ENCODE measurements around the gene NOXO1. TPM values are rescaled to one million over a fixed set of nuclear protein-coding genes. Genes with fewer than 3 reads are reported as not detected.

NOXO1 gene
- total RNA-seq, 1 donor from 2014 or later = 1.2 TPM

DNA sequence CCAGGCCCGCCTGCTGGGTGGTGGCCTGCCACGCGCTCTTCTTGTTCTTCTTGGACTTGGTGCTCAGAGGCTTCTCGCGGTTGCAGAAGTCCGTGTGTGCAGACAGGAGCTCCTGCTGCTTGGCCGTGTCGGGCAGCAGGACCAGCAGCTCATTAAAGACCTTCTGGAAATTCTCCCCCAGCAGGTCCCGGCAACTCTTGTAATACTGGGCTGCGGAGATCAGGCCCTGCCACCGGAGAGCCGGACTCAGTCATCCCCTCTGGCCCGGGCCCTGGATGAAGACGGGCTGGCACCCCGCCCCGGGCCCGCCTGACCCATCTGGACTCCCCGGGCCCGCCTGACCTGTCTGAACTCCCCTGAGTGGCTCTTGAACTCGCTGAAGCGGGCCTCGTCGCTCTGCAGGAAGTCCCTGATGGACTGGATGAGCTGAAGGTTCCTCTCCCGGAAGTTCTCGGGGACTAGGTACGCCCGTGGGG lies 17.1 kb upstream of the NOXO1 start:
- DNase-seq (ENCODE audit: low spot score in 2 of 2) = no peak
- FAIRE-seq = no peak

DNA sequence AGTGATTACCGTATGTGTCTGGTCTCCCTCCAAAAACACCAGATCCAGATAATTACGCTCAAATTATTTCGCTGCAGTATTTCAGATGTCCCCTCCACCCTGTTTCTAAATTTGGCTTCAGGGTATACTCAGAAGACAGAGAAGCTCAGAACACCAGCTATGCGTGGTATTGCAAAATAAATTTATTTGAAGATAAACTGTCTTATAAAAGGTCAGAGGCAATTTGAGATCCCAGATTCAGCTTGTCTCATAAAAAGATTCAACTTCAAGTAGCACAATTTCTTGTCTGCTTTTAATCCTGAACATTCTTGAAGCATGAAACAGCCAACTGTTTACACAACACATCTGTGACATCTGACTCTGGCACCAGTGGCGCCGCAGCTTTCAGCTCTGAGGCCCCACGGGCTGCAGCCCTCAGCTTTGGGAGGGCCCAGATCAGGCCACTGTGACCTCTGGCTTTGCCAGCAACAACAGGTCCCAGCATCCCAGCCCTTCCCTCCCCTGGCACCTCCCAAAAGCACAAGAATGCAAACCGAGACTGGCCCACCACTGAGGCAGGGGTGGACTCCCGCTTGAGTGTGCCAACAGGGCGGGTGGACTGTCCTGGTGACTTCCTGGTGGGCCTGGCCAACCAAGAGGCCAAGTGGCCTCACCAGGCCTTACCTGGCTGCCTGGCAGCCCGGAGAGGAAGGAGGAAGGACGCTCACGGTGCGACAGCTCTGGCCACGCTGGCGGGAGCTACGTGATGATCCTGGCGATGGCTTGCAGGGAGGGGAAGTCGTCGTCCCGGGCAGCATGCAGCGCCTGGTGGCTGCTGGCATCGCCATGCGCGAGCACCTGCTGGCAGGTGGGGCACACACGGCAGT lies 16.5 kb upstream of the NOXO1 start:
- FAIRE-seq = no peak
- DNase-seq (ENCODE audit: low spot score in 2 of 2) = no peak

- DNase-seq (ENCODE audit: low spot score in 2 of 2) = no peak
These were observed 12.5 kb upstream of the NOXO1 start for GRCh38 chr16:1993731-1994131.

DNA sequence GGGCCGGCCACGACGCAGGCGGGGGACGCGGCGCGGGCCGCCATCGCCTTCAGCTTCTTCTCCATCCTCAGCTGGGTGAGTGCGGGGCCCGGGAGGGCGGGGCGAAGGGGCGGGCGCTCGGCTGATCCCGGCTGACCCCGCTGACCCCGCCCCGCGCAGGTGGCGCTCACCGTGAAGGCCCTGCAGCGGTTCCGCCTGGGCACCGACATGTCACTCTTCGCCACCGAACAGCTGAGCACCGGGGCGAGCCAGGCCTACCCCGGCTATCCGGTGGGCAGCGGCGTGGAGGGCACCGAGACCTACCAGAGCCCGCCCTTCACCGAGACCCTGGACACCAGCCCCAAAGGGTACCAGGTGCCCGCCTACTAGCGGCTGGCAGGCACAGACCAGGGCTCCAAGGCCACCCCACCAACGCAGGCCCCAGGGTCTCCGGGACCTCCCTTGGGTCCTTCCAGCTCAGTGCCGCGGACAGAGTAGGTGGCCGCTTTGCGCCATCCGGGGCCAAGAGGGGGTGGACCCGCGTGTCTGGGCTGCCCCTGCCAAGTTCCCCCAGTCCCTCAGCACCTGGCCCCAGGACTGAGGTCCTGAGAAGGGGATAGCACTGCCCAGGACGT lies 11.5 kb upstream of the NOXO1 start:
- no peak for DNase-seq (ENCODE audit: low spot score in 2 of 2)
- FAIRE-seq = no peak

More at GRCh38 chr16:1993731-1994131, 12.5 kb upstream of the NOXO1 start:
- FAIRE-seq = no peak

DNA sequence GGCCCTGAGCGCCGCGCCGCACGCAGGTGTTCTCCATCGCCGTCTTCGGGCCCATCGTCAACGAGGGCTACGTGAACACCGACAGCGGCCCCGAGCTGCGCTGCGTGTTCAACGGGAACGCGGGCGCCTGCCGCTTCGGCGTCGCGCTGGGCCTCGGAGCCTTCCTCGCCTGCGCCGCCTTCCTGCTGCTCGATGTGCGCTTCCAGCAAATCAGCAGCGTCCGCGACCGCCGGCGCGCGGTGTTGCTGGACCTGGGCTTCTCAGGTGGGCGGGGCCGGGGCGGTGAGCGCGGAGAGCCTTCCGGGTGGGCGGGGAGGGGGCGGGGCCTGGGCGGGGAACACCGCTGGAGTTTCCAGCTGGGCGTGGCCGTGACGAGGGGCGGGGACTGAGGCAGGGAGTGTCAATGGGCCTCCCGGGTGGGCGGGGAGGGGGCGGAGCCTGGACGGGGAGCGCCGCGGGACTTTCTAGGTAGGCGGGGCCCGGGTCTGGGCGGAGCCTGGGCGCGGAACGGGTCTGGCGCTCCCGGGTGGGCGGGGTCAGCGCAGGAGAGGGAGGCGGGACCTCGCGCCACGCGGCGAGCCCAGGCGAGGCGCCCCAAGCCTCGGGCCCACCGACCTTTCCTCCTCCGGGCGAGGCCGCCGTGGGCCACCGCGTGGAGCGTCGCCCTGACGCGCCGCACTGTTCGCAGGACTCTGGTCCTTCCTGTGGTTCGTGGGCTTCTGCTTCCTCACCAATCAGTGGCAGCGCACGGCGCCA lies 10.9 kb upstream of the NOXO1 start:
- FAIRE-seq (no peak), DNase-seq (ENCODE audit: low spot score in 2 of 2) (peak; percentile 91 to 97)

DNA sequence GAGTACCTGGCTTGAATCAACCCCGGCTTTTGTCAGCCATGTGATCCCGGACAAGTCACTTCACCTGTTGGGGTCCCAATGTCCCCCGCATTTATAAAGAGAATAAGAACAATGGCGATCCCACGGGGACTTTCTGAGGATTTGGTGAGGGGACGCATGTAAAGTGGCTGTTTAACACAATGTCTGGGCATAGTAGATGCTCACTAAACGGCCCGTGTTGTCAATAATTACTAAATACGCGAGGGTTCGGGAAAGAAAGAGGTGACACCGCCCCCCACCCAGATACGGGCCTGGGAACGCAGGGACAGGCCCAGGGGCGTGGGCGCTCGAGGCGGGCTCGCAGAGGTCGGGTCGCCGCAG lies 10.3 kb upstream of the NOXO1 start:
- FAIRE-seq (no peak), DNase-seq (ENCODE audit: low spot score in 2 of 2) (no peak)

- FAIRE-seq = no peak
- no peak for DNase-seq (ENCODE audit: low spot score in 2 of 2)
These were observed 9.9 kb upstream of the NOXO1 start for GRCh38 chr16:1991135-1991551.

DNA sequence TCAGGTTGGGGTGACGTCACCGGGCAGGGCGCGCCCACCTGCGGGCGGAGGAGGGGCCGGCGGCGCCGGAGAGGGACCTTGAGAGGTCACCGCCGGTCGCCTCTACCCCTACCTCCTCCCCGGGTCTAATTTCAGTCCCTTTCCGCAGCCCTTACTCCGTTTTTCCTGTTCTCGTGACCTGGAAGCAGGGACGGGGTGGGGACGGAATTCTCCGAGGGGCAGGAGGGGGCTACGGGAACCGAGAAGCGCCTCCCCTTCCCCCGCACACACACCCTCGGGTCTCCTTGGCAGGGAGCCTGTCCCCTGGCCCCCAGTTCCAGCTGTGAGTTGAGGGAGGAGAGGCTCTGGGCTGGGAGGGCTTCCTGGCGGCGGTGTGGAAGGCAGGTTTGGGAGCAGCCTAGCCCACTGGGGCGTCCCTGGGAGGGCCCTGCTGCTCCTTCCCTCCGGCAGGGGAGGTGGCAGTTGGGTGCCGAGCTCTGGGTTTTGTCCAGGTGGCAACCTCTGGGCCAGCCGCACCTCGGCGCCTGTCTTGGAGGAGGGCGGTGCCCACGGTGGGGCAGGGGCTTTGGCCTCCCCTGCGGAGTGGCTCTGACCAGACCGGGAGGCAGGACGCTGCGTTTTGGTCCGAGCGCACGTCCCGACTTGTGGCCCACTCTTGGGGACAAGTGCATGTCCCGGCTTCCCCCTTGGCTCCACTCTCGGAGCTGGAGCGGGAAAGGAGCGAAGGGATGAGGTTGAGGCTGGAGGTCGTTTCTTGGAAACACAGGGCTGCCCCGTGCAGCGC lies 9.3 kb upstream of the NOXO1 start:
- DNase-seq (ENCODE audit: low spot score in 2 of 2) = no peak

DNA sequence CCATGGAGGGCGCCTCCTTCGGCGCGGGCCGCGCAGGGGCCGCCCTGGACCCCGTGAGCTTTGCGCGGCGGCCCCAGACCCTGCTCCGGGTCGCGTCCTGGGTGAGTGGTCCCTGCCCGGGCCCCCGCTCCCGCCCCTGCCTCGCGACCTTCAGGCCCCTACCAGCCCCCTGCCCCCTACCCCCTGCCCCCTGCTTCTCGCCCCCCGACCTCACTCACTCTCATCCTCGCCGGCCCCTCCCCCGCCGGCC lies 8.8 kb upstream of the NOXO1 start:
- FAIRE-seq (no peak), DNase-seq (ENCODE audit: low spot score in 2 of 2) (no peak)

More for the DNA sequence above, 9.3 kb upstream of the NOXO1 start:
- FAIRE-seq = no peak

DNA sequence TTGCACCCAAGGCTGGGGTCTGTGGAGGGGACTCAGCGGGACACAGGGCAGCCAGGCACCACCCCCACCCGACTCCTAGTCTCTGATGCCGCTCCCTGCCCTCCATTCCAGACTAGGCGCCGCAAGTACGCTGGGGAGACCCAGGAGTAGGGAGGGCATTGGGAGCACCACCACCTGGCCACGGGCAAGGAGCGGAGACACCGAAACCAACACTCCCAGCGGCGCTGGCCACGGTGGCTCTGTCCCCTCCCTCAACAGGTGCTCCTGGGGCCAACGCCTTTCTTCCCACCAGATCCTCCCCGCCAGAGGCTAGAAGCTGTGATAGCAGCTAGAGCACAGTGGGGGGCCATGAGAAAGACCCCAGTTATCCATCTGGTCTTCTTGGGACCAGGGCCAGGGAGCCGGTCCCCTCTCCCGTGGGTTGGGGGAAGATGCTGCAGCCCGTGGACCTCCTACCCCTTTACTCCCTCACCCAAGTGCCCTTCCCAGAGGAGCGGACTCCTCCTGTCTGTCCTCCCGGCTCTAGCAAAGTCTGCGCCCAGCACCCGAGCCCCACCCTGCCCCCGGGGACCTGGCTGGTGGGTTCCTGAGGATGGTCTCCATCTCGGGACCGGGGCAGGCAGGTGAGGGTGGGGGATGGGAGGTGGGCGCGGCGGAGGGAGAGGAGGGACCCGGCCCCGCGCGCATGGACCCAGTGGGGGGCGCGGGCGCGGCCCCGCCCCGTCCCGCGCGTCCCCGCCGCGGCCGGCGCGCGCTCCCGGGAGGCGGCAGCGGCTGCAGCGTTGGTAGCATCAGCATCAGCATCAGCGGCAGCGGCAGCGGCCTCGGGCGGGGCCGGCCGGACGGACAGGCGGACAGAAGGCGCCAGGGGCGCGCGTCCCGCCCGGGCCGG lies 8.2 kb upstream of the NOXO1 start, which contains the start of gene SYNGR3:
Gene SYNGR3 (plus strand): TSS at position 762 of the 892 bp plus-strand sequence. CDS start 133 bp downstream, outside the sequence.
- DNase-seq (ENCODE audit: low spot score in 2 of 2) (no peak), FAIRE-seq (no peak)

GRCh38 chr16:1987198-1987597 lies 5.9 kb upstream of the NOXO1 start:
- DNase-seq (ENCODE audit: low spot score in 2 of 2) = no peak
- no peak for FAIRE-seq

- DNase-seq (ENCODE audit: low spot score in 2 of 2) (no peak), FAIRE-seq (no peak)
These were observed 4.3 kb upstream of the NOXO1 start for GRCh38 chr16:1985466-1986150.

DNA sequence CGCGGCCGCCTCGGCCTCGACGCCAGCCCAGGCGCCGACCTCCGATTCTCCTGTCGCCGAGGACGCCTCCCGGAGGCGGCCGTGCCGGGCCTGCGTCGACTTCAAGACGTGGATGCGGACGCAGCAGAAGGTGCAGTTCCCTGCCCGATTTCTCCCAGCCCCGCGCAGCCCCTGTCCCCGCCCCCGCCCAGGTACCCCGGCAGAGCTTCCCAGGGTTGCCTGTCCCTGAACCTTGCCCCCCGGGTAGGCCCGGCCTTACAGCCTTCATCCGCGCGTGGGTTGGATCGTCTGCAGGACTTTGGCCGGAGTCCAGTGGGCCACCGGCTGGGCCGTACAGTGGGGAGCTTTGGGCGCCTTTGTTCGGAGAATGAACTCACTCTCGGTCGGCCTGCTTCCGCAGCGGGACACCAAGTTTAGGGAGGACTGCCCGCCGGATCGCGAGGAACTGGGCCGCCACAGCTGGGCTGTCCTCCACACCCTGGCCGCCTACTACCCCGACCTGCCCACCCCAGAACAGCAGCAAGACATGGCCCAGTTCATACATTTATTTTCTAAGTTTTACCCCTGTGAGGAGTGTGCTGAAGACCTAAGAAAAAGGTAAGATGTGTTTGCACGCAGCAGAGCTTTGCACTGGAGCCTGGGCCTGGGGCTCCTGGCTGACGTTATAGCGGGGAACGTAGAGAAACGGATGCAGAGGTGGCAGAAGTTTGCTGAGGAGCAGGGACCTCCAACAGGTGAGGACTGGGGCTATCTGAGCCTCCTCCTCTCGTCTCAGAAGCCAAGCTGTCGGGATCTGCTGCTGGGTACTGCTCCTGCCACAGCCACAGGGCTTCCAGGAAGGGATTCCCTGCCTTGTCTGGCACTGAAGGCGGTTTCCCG lies 3.3 kb upstream of the NOXO1 start:
- FAIRE-seq = no peak
- no peak for DNase-seq (ENCODE audit: low spot score in 2 of 2)

DNA sequence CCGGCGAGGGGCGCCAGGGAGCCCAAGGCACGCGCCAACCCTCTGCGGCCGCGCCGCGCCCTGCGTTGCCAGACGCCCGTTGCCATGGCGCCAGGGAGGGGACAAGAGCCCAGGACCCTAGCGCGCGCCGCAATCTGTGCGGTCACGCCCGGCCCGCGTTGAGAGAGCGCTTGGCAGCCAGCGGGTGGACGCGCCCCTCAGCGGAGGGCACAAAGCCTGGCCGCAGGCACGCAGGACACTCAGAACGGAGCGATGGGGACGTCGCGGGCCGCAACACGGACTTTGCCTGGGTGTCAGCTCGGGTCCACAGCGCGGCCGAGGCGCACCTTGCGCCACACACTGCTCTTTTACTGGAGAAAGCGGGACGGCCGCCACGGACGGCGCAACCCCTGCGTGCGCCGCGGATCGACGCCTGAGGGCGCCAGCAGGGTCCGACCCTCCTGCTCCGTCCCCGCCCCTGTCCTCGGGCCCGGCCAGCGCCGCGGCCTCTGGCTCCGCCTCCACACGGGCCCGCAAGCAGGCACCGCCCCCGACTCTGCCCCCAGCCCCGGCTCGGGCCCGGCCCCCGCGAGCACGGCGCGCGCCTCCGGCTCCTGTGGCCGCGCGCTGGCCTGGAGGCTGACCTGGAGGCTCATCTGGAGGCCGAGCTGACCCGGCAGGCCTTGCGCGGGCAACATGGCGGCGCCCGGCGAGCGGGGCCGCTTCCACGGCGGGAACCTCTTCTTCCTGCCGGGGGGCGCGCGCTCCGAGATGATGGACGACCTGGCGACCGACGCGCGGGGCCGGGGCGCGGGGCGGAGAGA lies 2.5 kb upstream of the NOXO1 start, which contains the start of gene GFER:
Gene GFER (plus strand): TSS at position 650 of the 803 bp plus-strand sequence. CDS start 26 bp downstream, at position 676.
- DNase-seq (ENCODE audit: low spot score in 2 of 2) = peak; percentile 100
- FAIRE-seq = no peak

DNA sequence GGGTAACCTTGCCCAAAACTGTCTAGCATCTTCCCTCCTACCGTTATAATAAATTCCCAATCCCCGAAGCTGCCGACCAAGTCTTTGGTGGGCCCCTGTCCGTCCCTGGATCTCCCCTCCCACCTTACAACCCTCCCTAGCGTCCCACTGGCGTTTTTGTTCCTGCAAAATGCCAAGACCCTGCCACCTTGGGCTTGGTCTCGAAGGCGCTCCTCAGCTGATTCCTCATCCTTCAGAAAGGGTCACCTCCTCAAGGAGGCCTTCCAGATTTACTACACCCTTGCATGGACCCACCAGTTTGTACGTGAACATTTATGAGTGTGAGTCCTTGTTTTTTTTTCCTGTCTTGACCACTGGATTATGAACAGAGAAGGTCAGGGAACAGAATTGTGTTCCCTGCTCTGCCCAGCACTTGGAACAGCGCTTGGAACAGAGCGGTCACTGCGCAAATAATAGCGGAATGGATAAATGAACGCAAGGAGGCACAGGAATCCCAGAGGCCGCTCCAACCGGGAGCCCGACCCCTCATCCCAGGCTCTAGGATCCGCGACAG lies 1.8 kb upstream of the NOXO1 start:
- FAIRE-seq = no peak
- no peak for DNase-seq (ENCODE audit: low spot score in 2 of 2)

DNA sequence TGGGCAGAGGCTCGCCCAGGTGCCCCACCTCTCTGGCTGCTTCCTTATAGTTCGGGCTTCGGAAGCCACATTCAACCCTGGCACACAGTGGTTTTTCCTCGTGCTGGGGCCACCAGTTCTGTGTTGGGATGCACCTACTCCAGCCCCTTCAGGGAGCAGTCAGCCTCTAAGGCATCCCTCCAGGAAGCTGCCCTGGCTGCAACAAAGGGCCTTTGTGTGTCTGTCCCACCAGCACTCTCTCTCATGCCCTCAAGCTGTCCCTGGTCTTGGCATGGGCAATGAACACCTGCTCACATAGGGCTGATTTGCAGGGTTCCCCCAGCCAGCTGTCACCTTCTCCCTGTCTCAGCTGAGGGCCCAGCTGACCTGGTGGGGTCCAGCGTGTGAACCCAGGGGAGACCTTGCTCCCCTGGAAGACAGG lies 754 bp upstream of the NOXO1 start:
- FAIRE-seq (no peak), DNase-seq (ENCODE audit: low spot score in 2 of 2) (peak in 1 of 2 donors; percentile 67)

DNA sequence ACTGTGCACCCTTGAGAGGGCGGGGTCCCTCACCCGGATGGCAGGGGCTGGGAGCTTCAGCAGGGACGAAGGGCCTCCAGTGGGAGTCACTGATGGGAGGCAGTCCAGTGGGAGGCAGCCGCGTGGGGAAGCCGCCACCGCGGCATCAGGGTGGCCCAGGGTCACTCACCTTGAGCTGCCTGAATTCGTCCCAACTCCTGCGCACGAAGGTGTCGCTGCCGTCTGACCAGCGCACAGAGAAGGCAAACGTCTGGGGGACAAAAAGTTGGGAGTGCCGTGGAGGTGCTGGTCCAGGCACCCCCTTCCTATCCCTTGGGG lies 540 bp downstream of the NOXO1 start:
- FAIRE-seq = no peak
- DNase-seq (ENCODE audit: low spot score in 2 of 2) = no peak

All from frontal cortex (tissue), 4 donors.